K562 (cell line): Measurements from ENCODE around the gene ZNF296. TPM values are rescaled to one million over a fixed set of nuclear protein-coding genes. Genes with fewer than 3 reads are reported as not detected.

Experiments used
- CBFA2T3 ChIP-seq: fragments of 450-650 bp; IDR thresholded peaks from 2 replicates; pipeline ENCODE4 v1.6.1; 2017
- CBX1 ChIP-seq: sonication (generic); IDR thresholded peaks from 2 replicates; pipeline ENCODE4 v1.6.1; 2016; ENCODE audit warnings: antibody characterized with exemption, low read depth, mild to moderate bottlenecking
- CBX3 ChIP-seq, 2 experiments: IDR thresholded peaks; 1 replicate in 1 of 2; 2 replicates in 1 of 2; pipeline ENCODE4 v1.6.1; 2012; ENCODE audit warnings: inconsistent platforms in 2 of 2, low read length in 2 of 2, borderline replicate concordance in 1 of 2, control low read depth in 1 of 2
- CHD4 ChIP-seq: fragments of 200-600 bp; sonication (generic); IDR thresholded peaks from 3 replicates; pipeline ENCODE4 v1.6.1; 2012; ENCODE audit warnings: low read depth, mild to moderate bottlenecking, mixed read lengths, low read length, inconsistent platforms; ENCODE audit not compliant: insufficient read depth, insufficient replicate concordance, poor library complexity, severe bottlenecking
- HDAC1 ChIP-seq, 2 experiments: fragments of 450-650 bp; IDR thresholded peaks; 2 replicates each; pipeline ENCODE4 v1.6.1; 2016 to 2017; ENCODE audit warnings: inconsistent platforms in 1 of 2, mild to moderate bottlenecking in 1 of 2, moderate library complexity in 1 of 2
- HDAC2 ChIP-seq: fragments of 450-650 bp; IDR thresholded peaks from 2 replicates; pipeline ENCODE4 v1.6.1; 2016; ENCODE audit warnings: mild to moderate bottlenecking
- KDM1A ChIP-seq, 2 experiments: fragments of 450-650 bp; IDR thresholded peaks; 2 replicates each; pipeline ENCODE4 v1.6.1; 2016; ENCODE audit warnings: mild to moderate bottlenecking in 2 of 2
- MEF2A ChIP-seq: IDR thresholded peaks from 2 replicates; pipeline ENCODE4 v1.6.1; 2011; ENCODE audit warnings: low read depth, mild to moderate bottlenecking, low read length, moderate library complexity; ENCODE audit not compliant: control insufficient read depth
- PTBP1 ChIP-seq: fragments of 200-400 bp; formaldehyde crosslinking; IDR thresholded peaks from 2 replicates; pipeline ENCODE4 v1.6.1; 2017; ENCODE audit warnings: low read depth, low read length
- polyA plus RNA-seq, 8 experiments: library from polyadenylated mRNA; depleted of rRNA in 4 of 8; stranded (reverse) in 5 of 8; unstranded in 3 of 8; fragments of >200 nt; fragmentation: Nextera tagmentation in 2 of 8; fragmentation: Illumina TruSeq in 1 of 8; extraction: Ambion mirVana in 2 of 8; extraction: Trizol in 1 of 8; gene quantifications; 2 replicates each; pipeline versions ENCODE4 v1.2.1 to v1.2.3, GENCODE V29; 2011 to 2014; ENCODE audit warnings: inconsistent platforms in 1 of 8, missing spikeins in 1 of 8
- total RNA-seq, 7 experiments: library from RNA; depleted of rRNA in 6 of 7; stranded (reverse); fragments of >200 nt in 6 of 7; fragmentation: Illumina TruSeq in 2 of 7; extraction: Trizol in 2 of 7; gene quantifications; 2 replicates each; pipeline versions ENCODE4 v1.2.1 to v1.2.3, GENCODE V29; 2011 to 2021; ENCODE audit warnings: low replicate concordance in 1 of 7
- TF ChIP-seq, protein P1 (sequence below): fragments of 450-650 bp; IDR thresholded peaks from 2 replicates; pipeline ENCODE4 v1.6.1; 2016; ENCODE audit warnings: mild to moderate bottlenecking
- TF ChIP-seq, protein P2 (sequence below): fragments of 250-450 bp; sonication (Bioruptor Pico); IDR thresholded peaks from 2 replicates; pipeline ENCODE4 v1.5.0; 2020; ENCODE audit warnings: mild to moderate bottlenecking

The ZNF296 gene
- total and polyA plus RNA-seq, 9 of the 15 experiments (the other 6 are each of a cell fraction or from before 2014, with no cell fraction given), result 0.03 to 8.8 (median 0.47) TPM; not detected in 1

DNA sequence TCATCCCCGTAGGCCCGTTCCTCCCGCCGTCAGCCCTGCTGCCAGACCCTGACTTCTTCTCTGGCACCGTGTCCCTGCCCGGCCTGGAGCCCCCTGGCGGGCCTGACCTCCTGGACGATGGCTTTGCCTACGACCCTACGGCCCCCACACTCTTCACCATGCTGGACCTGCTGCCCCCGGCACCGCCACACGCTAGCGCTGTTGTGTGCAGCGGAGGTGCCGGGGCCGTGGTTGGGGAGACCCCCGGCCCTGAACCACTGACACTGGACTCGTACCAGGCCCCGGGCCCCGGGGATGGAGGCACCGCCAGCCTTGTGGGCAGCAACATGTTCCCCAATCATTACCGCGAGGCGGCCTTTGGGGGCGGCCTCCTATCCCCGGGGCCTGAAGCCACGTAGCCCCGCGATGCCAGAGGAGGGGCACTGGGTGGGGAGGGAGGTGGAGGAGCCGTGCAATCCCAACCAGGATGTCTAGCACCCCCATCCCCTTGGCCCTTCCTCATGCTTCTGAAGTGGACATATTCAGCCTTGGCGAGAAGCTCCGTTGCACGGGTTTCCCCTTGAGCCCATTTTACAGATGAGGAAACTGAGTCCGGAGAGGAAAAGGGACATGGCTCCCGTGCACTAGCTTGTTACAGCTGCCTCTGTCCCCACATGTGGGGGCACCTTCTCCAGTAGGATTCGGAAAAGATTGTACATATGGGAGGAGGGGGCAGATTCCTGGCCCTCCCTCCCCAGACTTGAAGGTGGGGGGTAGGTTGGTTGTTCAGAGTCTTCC lies 38.7 kb downstream of the ZNF296 start (continued):
- TF ChIP-seq KDM1A (IDR thresholded peaks at IDR 0.05) (peak; percentile 89 to 92), CBFA2T3 (no peak), PTBP1 (peak; percentile 79; the same call in 1 of the 2 replicates), CHD4 (peak; percentile 91), CBX3 (IDR thresholded peaks at IDR 0.05; ENCODE audit: borderline replicate concordance in 1 of 2, low read length in 2 of 2) (peak in 1 of 2 experiments; percentile 56; a peak in 1 of 3 replicates), MEF2A (no peak), CBX1 (peak; percentile 96), HDAC2 (peak; percentile 92), HDAC1 (IDR thresholded peaks at IDR 0.05) (peak in 1 of 2 experiments; percentile 33; a peak in 1 of 4 replicates)
- TF ChIP-seq, protein P1, sequence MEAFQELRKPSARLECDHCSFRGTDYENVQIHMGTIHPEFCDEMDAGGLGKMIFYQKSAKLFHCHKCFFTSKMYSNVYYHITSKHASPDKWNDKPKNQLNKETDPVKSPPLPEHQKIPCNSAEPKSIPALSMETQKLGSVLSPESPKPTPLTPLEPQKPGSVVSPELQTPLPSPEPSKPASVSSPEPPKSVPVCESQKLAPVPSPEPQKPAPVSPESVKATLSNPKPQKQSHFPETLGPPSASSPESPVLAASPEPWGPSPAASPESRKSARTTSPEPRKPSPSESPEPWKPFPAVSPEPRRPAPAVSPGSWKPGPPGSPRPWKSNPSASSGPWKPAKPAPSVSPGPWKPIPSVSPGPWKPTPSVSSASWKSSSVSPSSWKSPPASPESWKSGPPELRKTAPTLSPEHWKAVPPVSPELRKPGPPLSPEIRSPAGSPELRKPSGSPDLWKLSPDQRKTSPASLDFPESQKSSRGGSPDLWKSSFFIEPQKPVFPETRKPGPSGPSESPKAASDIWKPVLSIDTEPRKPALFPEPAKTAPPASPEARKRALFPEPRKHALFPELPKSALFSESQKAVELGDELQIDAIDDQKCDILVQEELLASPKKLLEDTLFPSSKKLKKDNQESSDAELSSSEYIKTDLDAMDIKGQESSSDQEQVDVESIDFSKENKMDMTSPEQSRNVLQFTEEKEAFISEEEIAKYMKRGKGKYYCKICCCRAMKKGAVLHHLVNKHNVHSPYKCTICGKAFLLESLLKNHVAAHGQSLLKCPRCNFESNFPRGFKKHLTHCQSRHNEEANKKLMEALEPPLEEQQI, result no peak
- TF ChIP-seq, protein P2, sequence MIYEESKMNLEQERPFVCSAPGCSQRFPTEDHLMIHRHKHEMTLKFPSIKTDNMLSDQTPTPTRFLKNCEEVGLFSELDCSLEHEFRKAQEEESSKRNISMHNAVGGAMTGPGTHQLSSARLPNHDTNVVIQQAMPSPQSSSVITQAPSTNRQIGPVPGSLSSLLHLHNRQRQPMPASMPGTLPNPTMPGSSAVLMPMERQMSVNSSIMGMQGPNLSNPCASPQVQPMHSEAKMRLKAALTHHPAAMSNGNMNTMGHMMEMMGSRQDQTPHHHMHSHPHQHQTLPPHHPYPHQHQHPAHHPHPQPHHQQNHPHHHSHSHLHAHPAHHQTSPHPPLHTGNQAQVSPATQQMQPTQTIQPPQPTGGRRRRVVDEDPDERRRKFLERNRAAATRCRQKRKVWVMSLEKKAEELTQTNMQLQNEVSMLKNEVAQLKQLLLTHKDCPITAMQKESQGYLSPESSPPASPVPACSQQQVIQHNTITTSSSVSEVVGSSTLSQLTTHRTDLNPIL (CRISPR knock-in tag), result no peak
